ENCODE measurements around the gene NPLOC4.

GRCh38 chr17:81635973-81636504, 873 bp downstream of the NPLOC4 start:
- no peak for TF ChIP-seq CTCF (IDR thresholded peaks at IDR 0.05; ENCODE audit: insufficient read depth, low read length, poor library complexity, severe bottlenecking)
- TF ChIP-seq EZH2phosphoT487 (conservative IDR thresholded peaks at IDR 0.05; ENCODE audit: low read length): no peak
